Activated CD8-positive, alpha-beta memory T cell treated with anti-CD3 and anti-CD28 coated beads, Interleukin-2, amount 50 U/mL, for 1 hour (primary cell): Measurements from ENCODE around the gene VCP.

Experiments
- DNase-seq: peaks from one replicate; pipeline ENCODE4 v3.0.0-alpha.2; 2020; ENCODE audit errors: extremely low read depth

Gene VCP

DNA sequence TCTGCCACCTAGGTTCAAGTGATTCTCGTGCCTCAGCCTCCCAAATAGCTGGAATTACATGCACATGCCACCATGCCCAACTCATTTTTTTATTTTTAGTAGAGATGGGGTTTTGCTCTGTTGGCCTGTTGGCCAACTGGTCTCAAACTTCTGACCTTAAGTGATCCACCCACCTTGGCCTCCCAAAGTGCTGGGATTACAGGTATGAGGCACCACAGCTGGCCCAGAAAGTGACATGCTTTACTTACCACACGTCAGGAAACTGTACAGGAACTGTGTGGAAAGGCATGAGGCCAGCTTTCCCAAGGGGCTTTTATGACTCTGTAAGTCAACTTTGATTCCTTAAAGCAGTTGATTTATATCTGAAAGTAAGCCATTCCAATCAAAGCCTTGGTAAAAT lies 57.9 kb downstream of the VCP start:
- DNase-seq, result no peak

DNA sequence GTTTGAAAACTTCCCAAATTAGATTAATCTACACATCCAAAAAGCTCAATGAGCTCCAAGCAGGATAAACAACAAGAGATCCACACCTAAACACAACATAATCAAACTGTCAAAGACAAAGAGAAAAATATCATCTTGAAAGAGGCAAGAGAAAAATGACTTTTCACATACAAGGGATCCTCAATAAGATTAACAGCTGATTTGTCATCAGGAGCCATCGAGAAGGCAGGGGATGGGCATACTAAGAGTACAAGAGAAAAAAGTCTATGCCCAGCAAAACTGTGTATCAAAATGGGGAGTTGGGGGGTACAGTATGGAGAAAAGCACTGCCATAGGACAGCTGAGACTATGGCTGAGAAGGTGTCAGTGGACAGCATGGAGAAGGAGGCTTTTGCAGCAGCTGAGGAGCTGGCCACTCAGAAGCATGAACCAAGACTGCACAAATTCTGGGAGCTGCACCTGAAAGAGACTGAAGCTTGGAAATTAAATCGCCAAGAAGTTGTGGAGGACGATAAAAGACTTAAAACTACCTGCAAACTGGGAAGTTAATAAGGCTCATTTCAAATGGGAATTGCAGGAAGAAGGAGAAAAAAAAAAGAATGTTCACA lies 62.0 kb downstream of the VCP start:
- no peak for DNase-seq
